GM12878 (cell line): ENCODE results near the gene GPR18. TPM values are rescaled to one million over a fixed set of nuclear protein-coding genes. Genes with fewer than 3 reads are reported as not detected.

Source experiments
- ATF3 ChIP-seq: IDR thresholded peaks from 2 replicates; pipeline ENCODE4 v1.6.1; 2011; ENCODE audit warnings: low read depth, mild to moderate bottlenecking, low read length, moderate library complexity, borderline replicate concordance; ENCODE audit errors: extremely low read depth
- BCL11A ChIP-seq: IDR thresholded peaks from 2 replicates; pipeline ENCODE4 v1.6.1; 2011; ENCODE audit warnings: low read depth, low read length
- MEF2B ChIP-seq: fragments of 450-650 bp; IDR thresholded peaks from 2 replicates; pipeline ENCODE4 v1.6.1; 2018; ENCODE audit warnings: mild to moderate bottlenecking, moderate library complexity; ENCODE audit not compliant: partially characterized antibody, poor library complexity, severe bottlenecking
- ZNF207 ChIP-seq: fragments of 450-650 bp; IDR thresholded peaks from 2 replicates; pipeline ENCODE4 v1.6.1; 2014; ENCODE audit warnings: antibody characterized with exemption, mild to moderate bottlenecking, borderline replicate concordance
- polyA plus RNA-seq, 11 experiments: library from polyadenylated mRNA; depleted of rRNA in 4 of 11; unstranded in 6 of 11; stranded (reverse) in 5 of 11; fragments of >200 nt; fragmentation: Nextera tagmentation in 4 of 11; fragmentation: Illumina TruSeq in 1 of 11; extraction: Ambion mirVana in 4 of 11; extraction: Trizol in 1 of 11; gene quantifications; 1 replicate in 1 of 11; 2 replicates in 10 of 11; pipeline versions ENCODE4 v1.2.1 to v1.2.3, GENCODE V29; 2011 to 2016; ENCODE audit warnings: inconsistent platforms in 2 of 11, missing spikeins in 2 of 11, low read depth in 1 of 11
- total RNA-seq, 4 experiments: library from RNA; depleted of rRNA in 3 of 4; stranded (reverse); fragments of >200 nt in 3 of 4; fragmentation: Illumina TruSeq in 1 of 4; extraction: Trizol in 1 of 4; gene quantifications; 2 replicates each; pipeline versions ENCODE4 v1.2.1 to v1.2.3, GENCODE V29; 2013 to 2021
- TF ChIP-seq, protein P1 (sequence below): IDR thresholded peaks from 2 replicates; pipeline ENCODE4 v1.6.1; 2012; ENCODE audit warnings: low read length, inconsistent platforms
- TF ChIP-seq, protein P2 (sequence below): fragments of 450-650 bp; IDR thresholded peaks from 2 replicates; pipeline ENCODE4 v1.6.1; 2018; ENCODE audit warnings: mild to moderate bottlenecking, low read depth, moderate library complexity; ENCODE audit not compliant: partially characterized antibody

GPR18 gene
- total and polyA plus RNA-seq, 10 of the 15 experiments (the other 5 are each of a cell fraction or from before 2014, with no cell fraction given) = 3.3 to 12.9 (median 5.2) TPM

DNA sequence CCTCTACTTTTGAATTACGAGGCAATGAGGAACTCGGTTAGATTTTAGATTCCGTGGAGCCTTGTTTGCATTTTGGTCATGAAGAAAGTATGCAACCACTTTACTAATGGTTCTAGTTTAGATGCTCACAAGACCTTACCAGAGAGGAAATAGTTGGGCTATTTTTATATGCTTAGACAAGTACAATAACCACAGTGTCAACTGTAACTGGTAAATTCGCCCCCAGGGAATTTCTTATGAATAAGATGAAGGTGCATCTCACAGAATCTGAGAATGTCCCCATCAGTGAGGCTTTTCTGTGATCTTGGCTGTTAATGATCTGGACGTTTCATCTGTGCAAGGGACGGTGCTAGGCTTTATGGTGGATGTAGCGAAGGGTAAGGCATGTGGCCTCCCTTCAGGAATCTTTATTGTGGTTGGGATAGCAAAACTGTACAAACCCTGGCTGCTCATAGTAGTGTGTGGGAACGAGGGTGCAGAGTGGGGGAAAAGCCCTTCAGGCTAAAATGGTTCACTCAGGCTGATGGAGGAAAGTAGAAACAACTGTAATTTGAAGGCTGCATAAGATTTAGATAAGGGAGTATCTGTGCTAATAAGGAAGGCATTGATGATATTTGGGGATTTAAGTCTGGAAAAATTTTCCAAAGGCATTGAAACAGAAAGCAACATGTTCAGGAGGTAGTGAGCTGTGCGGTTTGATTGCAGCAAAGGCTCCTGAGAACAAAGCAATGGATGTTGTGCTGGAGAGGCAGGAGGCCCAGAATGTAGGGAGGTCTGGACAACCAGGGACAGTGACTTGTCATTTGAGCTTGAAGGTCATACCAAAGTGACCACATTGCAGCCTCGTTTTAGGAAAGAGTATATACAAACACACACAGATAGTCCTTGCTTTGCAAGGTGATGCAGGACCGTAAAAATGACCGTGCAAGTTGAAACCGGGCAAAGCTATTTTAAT is 29.2 kb downstream of the GPR18 start (continued):
- TF ChIP-seq, protein P1, sequence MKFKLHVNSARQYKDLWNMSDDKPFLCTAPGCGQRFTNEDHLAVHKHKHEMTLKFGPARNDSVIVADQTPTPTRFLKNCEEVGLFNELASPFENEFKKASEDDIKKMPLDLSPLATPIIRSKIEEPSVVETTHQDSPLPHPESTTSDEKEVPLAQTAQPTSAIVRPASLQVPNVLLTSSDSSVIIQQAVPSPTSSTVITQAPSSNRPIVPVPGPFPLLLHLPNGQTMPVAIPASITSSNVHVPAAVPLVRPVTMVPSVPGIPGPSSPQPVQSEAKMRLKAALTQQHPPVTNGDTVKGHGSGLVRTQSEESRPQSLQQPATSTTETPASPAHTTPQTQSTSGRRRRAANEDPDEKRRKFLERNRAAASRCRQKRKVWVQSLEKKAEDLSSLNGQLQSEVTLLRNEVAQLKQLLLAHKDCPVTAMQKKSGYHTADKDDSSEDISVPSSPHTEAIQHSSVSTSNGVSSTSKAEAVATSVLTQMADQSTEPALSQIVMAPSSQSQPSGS = peak; percentile 97
- TF ChIP-seq ATF3 = no peak
- TF ChIP-seq, protein P2, sequence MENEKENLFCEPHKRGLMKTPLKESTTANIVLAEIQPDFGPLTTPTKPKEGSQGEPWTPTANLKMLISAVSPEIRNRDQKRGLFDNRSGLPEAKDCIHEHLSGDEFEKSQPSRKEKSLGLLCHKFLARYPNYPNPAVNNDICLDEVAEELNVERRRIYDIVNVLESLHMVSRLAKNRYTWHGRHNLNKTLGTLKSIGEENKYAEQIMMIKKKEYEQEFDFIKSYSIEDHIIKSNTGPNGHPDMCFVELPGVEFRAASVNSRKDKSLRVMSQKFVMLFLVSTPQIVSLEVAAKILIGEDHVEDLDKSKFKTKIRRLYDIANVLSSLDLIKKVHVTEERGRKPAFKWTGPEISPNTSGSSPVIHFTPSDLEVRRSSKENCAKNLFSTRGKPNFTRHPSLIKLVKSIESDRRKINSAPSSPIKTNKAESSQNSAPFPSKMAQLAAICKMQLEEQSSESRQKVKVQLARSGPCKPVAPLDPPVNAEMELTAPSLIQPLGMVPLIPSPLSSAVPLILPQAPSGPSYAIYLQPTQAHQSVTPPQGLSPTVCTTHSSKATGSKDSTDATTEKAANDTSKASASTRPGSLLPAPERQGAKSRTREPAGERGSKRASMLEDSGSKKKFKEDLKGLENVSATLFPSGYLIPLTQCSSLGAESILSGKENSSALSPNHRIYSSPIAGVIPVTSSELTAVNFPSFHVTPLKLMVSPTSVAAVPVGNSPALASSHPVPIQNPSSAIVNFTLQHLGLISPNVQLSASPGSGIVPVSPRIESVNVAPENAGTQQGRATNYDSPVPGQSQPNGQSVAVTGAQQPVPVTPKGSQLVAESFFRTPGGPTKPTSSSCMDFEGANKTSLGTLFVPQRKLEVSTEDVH = peak; percentile 71
- peak; percentile 100 for TF ChIP-seq MEF2B
- TF ChIP-seq BCL11A = peak; percentile 93
- TF ChIP-seq ZNF207 = peak; percentile 70; the same call in 1 of the 2 replicates
